SH-SY5Y (cell line): ENCODE results near the gene CHRNA4.

ENCODE experiments used
- GATA2 ChIP-seq: IDR thresholded peaks from 2 replicates; pipeline ENCODE4 v1.6.1; 2011; ENCODE audit warnings: mild to moderate bottlenecking, low read depth, low read length
- GATA3 ChIP-seq: IDR thresholded peaks from 2 replicates; pipeline ENCODE4 v1.6.1; 2011; ENCODE audit warnings: low read depth, mild to moderate bottlenecking, low read length, moderate library complexity

- no peak for TF ChIP-seq GATA3
- no peak for TF ChIP-seq GATA2
These were observed 3.9 kb downstream of the CHRNA4 start for GRCh38 chr20:63356931-63357879.
